ENCODE results near the gene GPR156. TPM values are rescaled to one million over a fixed set of nuclear protein-coding genes. Genes with fewer than 3 reads are reported as not detected.

The GPR156 gene
- total and polyA plus RNA-seq, 10 of the 15 experiments (the other 5 are each of a cell fraction or from before 2014, with no cell fraction given), result 0.08 to 0.15 (median 0.11) TPM; not detected in 6

DNA sequence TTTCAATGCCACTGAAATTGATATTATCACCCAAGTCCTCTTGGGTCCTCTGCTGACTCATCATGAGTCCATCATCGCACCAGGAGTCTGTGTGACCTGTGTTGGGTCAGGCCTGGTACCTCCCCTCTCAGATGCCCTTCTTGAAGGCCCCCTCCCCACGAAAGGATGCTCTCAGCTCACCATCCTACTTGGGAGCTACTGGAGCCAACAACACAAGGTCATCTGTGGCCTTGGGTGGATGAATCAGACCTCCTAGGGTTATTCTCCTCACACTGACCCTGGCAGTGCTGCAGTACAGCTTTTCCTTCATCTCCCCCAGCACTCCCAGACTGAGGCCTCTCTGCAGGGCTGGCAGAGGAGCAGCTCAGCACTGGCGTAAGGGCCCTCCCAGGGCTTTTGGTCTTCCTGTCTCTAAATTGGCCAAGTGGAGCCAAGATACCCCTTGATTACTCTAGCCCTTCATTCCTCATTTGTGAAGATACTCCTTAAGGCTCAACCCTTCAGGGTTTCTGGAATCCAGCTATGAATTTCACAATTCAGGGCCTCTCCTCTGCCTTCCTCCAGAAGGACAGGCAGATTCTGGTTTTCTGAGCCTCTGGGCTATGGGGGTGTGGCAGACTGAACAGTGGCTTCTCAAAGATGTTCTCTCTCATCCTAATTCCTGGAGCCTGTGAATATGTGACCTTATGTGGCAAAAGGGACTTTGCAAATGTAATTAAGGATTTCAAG lies 110.0 kb downstream of the GPR156 start:
- POLR2A ChIA-PET, result no interaction called here
- BruUV-seq (replicated peaks), result no TSS peak
- intact Hi-C loops (cut with micrococcal nuclease; ENCODE audit: unreplicated experiment), result no loop called here

More for the DNA sequence above, 110.0 kb downstream of the GPR156 start:
- no peak overlapping the region for H3K4me3 ChIP-seq
- H3K4me2 ChIP-seq (ENCODE audit: control insufficient read depth, insufficient read depth), result no peak overlapping the region
- H3K36me3 ChIP-seq (ENCODE audit: control insufficient read depth in 2 of 2, insufficient read depth in 2 of 2, low read length in 1 of 2), result no peaks in the 10 kb centered on the region
- ATAC-seq, result no peak
- H3K27me3 ChIP-seq (replicated peaks in 1 of 2; ENCODE audit: control insufficient read depth in 2 of 2, insufficient read depth in 2 of 2, low read length in 1 of 2), result no peaks in the 10 kb centered on the region; a peak in 1 of 4 replicates
- no peak overlapping the region for H3K9ac ChIP-seq (ENCODE audit: control insufficient read depth, insufficient read depth, low read length)
- no peaks in the 10 kb centered on the region for H3K4me1 ChIP-seq (ENCODE audit: control insufficient read depth, insufficient read depth, low read length)
- H4K20me1 ChIP-seq (ENCODE audit: control insufficient read depth, insufficient read depth), result no peaks in the 10 kb centered on the region
- no peak for FAIRE-seq
- TF ChIP-seq BRCA1 (IDR thresholded peaks at IDR 0.05; ENCODE audit: low read depth, low read length) (no peak), SMC3 (IDR thresholded peaks at IDR 0.05; ENCODE audit: borderline replicate concordance, low read length) (no peak), YY1 (IDR thresholded peaks at IDR 0.05; ENCODE audit: low read depth, low read length) (no peak), NFIC (IDR thresholded peaks at IDR 0.05; ENCODE audit: low read depth, low read length) (no peak)
- TF ChIP-seq, protein P1, sequence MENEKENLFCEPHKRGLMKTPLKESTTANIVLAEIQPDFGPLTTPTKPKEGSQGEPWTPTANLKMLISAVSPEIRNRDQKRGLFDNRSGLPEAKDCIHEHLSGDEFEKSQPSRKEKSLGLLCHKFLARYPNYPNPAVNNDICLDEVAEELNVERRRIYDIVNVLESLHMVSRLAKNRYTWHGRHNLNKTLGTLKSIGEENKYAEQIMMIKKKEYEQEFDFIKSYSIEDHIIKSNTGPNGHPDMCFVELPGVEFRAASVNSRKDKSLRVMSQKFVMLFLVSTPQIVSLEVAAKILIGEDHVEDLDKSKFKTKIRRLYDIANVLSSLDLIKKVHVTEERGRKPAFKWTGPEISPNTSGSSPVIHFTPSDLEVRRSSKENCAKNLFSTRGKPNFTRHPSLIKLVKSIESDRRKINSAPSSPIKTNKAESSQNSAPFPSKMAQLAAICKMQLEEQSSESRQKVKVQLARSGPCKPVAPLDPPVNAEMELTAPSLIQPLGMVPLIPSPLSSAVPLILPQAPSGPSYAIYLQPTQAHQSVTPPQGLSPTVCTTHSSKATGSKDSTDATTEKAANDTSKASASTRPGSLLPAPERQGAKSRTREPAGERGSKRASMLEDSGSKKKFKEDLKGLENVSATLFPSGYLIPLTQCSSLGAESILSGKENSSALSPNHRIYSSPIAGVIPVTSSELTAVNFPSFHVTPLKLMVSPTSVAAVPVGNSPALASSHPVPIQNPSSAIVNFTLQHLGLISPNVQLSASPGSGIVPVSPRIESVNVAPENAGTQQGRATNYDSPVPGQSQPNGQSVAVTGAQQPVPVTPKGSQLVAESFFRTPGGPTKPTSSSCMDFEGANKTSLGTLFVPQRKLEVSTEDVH (IDR thresholded peaks at IDR 0.05; ENCODE audit: low read depth, partially characterized antibody), result no peak
- TF ChIP-seq, protein P2, sequence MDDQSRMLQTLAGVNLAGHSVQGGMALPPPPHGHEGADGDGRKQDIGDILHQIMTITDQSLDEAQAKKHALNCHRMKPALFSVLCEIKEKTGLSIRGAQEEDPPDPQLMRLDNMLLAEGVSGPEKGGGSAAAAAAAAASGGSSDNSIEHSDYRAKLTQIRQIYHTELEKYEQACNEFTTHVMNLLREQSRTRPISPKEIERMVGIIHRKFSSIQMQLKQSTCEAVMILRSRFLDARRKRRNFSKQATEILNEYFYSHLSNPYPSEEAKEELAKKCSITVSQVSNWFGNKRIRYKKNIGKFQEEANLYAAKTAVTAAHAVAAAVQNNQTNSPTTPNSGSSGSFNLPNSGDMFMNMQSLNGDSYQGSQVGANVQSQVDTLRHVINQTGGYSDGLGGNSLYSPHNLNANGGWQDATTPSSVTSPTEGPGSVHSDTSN (IDR thresholded peaks at IDR 0.05; ENCODE audit: insufficient replicate concordance, low read depth, low read length), result no peak
- RAD21 ChIA-PET (ENCODE audit: unreplicated experiment), result no interaction called here
- no peak overlapping the region for H3K27ac ChIP-seq (ENCODE audit: control insufficient read depth, insufficient read depth)
- H3K79me2 ChIP-seq (ENCODE audit: control insufficient read depth, insufficient read depth, low read length), result no peaks in the 10 kb centered on the region
- no peaks in the 10 kb centered on the region for H3K9me3 ChIP-seq (replicated peaks; ENCODE audit: control insufficient read depth, insufficient read depth, low read length)
- no peak overlapping the region for H2AFZ ChIP-seq (ENCODE audit: control insufficient read depth, low read depth, low read length)
- 9% methylated on average over 2 of the region's 3 CpGs for WGBS (ENCODE audit: insufficient coverage, insufficient replicate concordance, low lambda C conversion rate, missing lambda C conversion rate)
- CTCF ChIA-PET, result no interaction called here
- SMC1A ChIA-PET (ENCODE audit: uncharacterized antibody, unreplicated experiment), result interaction anchor here (0.9 to 1.7 kb wide), 3 partner anchors 12 to 283 kb away, joined by 3 to 5 read pairs (median 3); no protein-coding TSS in a partner anchor
- DNase-seq (ENCODE audit: low read depth, low spot score), result no peak
- in situ Hi-C loops (cut with MboI), result no loop called here

All from GM12878 (cell line).